ENCODE measurements around the gene SYT5.
"Not testable (repeated sequence)": the region's sequence is repeated elsewhere in the genome, so short reads cannot be mapped to it uniquely, and the experiment has no call there.

SYT5 gene

DNA sequence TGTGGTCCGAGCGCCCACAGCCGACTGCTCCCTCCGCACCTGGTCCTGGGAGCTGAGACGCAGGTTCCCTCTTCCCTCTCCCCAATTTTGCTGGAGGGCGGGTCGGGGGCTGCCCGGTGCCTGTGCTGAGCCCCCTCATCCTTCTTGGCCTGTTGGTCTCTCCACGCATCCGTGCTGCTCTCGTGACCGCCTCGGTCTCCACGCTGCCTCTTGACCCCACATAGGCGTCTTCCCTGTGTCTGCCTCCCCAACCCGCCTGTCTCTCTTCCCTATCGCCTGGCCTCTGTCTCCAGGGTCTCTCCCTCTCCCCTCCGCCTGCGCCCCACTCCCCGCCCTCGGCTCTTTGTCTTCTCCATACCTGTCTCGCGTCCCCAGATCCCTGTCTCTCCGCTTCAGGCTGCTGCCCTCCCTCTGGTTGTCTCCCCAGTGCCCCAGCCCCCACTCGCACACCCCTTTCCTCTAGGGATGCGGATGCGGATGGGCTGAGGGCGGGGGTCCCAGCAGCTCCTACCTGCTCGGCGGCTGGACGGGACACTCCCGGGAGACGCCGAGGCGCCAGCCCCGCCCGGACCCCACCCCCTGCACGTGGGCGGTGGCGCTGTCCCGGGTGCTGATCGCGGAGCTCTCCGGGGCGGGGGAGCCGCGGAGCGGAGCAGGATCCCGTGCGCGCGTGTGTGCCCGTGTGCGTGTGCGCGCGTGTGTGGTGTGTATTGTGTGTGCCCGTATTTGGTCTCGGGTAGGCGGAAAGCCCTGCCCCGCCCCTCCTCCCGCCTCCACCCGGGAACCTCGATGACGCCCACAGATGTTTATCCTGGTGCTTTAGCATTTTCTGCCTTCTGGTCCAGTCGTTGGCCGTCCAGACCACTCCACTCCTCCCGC, at the start of gene SYT5:
SYT5 (minus strand) TSS at position 684 of the 879 bp plus-strand sequence. CDS start 1,248 bp downstream, outside the sequence.
- peak; percentile 79 for DNase-seq (ENCODE audit: low spot score)

DNA sequence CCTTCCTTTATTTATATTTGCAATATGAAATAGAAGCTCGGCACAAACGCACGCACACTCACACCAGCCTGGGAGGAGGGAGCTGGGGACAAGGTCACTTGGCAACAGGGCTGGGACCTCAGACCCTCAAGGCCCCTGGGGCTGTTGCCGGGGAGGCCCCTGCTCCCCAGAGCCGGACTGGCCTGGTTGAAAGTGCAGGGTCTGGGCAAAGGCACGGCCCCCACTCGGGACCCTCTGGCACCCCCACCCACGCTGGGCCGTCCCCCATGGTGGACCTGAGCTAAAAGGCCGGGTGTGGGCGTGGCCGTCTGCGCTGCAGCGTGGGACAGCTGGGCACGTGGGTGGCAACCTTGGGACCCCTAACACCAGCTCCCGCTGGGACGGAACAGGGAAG, 49.7 kb upstream of the SYT5 start:
- no peak for DNase-seq (ENCODE audit: low spot score)

- no peak for DNase-seq (ENCODE audit: low spot score)
These were observed 49.2 kb upstream of the SYT5 start for GRCh38 chr19:55229145-55229788.

DNA sequence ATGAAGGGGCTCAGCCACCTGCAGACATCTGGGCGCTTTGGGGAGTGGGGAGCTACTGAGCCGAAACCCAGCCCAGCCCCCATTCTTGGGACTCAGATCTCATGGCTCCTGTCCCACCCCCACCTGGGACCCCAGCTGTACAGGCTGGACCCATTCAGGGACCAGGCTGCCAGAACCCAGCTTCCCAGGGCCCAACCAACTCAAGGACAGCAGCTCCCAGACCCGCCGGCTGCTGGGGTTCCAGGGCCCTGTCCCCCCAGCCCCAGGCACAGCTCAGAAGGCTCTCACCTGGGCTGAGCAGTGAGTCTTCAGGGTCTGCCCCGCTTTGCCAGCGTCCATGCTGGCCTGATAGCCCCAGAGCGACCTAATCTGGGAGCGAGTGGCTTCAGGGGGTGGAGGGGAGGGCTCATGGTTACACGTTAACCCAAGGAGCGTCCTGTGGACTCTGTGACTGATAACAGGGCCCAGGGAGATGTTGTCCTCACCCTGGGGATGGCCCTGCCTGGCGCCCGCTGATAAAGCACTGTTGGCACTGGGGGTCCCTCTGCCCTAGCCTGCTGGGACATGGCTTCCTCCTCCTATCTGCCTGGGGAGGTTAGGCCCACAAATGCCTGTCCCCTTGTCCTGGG, 48.4 kb upstream of the SYT5 start, which contains the start of gene TMEM86B:
TMEM86B (minus strand) TSS at position 361 of the 629 bp plus-strand sequence; CDS start at position 339, 22 bp downstream.
- DNase-seq (ENCODE audit: low spot score) = no peak

GRCh38 chr19:55228015-55228391, 47.9 kb upstream of the SYT5 start:
- DNase-seq (ENCODE audit: low spot score) = no peak

GRCh38 chr19:55227241-55228014, 47.3 kb upstream of the SYT5 start:
- DNase-seq (ENCODE audit: low spot score) = no peak

DNA sequence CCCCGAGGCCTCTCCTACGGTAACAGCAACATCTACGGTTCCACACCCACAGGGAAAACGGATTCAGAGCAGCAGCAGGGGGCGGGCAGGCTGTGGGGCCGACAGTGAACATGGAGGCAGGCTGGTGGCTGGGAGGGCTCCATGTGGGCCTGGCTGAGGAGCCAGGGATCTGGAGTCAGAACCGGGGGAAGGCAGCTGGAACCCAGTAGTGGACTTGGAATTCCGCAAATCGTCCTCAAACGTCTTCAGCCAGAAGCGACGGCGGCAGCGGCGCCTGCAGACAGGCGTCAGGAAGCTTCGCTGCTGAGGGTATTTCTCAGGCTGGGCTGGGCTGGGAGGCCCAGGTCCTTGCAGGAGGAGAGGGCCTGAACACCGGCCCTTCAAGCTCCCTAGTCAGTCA, 46.7 kb upstream of the SYT5 start:
- no peak for DNase-seq (ENCODE audit: low spot score)

DNA sequence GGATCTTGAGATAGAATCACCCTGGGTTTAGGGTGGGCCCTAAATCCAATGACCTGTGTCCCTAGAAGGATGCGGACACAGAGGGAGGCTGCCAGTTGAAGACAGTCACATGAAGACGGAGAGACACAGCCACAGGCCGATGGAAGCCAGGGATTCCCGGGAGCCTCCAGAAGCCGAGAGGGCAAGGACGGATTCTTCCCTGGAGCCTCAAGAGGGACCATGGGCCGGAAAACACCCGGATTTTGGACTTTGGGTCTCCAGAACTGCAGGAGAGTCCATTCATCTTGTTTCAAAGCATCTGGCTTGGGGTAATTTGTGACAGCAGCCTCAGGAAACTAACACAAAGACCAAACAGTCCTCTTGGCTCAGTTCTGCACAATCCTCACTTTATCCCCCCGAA, 46.2 kb upstream of the SYT5 start:
- no peak for DNase-seq (ENCODE audit: low spot score)

- DNase-seq (ENCODE audit: low spot score) = no peak
These were observed 45.4 kb upstream of the SYT5 start for GRCh38 chr19:55225415-55225958.

- not testable (repeated sequence) for DNase-seq (ENCODE audit: low spot score)
These were observed 44.8 kb upstream of the SYT5 start for GRCh38 chr19:55224679-55225414.

DNA sequence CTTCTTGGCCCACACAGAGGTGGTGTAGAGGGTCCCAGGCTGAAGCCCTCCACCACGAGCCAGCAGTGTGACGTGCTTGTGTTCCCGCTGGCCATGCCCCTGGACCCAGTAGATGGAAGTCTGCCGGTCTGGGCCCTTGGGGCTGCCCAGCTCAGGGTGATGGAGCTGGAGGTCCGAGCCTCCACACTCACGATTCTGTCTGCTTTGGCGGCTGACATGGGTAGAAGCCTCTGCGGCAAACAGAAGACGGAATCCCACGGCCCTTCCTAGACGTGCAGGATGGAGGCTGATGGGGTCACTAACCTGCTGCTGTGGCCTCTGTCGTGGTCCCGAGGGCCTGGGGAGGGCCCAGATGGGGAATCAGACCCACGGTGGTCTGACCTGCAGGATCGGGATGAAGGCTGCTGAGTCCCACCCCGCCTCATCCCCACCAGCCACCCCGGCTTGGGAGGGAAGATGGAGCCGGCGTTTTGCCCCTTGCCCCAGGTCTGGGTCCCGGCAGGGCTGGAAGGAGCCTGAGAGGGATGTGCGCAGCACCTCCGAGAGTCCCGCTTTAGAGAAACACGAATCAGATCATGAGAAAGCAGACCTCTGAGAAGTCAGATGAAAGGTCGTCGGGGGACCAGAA, 44.1 kb upstream of the SYT5 start:
- DNase-seq (ENCODE audit: low spot score) = no peak

GRCh38 chr19:55223291-55224037, 43.4 kb upstream of the SYT5 start:
- no peak for DNase-seq (ENCODE audit: low spot score)

- DNase-seq (ENCODE audit: low spot score) = no peak
These were observed 40.4 kb upstream of the SYT5 start for GRCh38 chr19:55220525-55220924.

DNA sequence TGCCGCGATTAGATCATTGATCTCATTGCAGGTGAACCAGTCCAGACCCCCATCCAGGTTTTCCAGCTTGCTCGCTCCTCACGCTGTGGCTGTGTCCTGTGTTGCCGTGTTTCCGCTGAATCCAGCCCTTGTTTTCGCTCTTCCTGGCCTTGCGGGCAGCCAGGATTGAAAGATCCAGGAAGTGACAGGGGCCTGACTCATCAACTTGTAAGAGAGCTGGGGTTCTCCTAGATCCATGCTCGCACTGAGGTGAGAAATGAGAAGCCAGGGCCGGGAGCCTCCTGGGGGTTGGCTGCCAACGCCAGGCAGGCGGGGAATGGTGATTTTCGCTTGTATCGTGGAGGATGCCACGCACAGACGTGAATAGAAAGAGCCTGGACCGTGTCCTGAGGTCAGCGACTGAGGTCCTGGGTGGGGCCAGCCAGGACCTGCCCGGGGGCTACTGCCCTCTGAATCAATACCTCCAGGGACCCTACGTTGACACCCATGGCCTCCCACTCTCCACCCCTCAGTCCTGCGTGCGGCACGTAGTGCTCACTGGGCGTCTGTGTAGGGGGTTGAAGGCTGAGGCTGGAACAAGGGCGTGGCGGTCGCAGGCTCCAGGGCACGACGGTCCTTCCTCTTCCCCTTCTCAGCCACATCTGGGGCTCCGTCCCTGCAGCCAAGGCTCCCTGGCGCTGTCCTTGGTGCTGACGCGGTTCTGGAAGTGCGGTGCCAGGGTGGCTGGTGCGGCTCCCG, 36.5 kb upstream of the SYT5 start:
- peak; percentile 70 for DNase-seq (ENCODE audit: low spot score)

- DNase-seq (ENCODE audit: low spot score) = no peak
These were observed 33.5 kb upstream of the SYT5 start for GRCh38 chr19:55213547-55213946.

DNA sequence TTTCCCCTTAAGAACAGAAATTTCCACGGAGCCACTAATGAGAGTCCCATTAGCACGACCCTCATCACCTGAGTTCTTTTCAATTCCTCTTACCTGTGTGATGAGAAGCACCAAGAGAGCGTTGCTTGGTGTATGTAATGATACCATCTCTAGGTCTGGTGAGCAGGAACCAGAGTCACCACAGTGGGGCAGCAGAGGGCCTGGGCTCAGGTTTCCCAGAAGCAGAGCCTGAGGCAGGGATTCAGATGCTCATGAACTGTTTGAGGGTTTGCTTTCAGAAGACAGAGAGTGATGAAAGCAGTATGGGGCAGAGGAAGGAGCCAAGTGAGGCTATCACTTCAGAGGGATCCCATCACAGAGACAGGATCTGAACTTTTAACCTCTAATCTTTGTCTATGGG, 32.4 kb upstream of the SYT5 start:
- peak; percentile 37 for DNase-seq (ENCODE audit: low spot score)

- no peak for DNase-seq (ENCODE audit: low spot score)
These were observed 29.8 kb upstream of the SYT5 start for GRCh38 chr19:55209693-55210472.

Data from germinal center (tissue), 1 donor.